GM19240 (cell line): Measurements from ENCODE around the gene DUSP16.

Experiments
- DNase-seq: peaks from one replicate; pipeline ENCODE4 v3.0.0; 2011; ENCODE audit warnings: low spot score; ENCODE audit not compliant: insufficient read length

Gene DUSP16

GRCh38 chr12:12469386-12469785 lies 93.3 kb downstream of the DUSP16 start:
- no peak for DNase-seq

- no peak for DNase-seq
Observed at GRCh38 chr12:12468575-12468974, 94.1 kb downstream of the DUSP16 start.

- no peak for DNase-seq
Observed at GRCh38 chr12:12467688-12468261, 94.9 kb downstream of the DUSP16 start.

GRCh38 chr12:12467264-12467663 lies 95.4 kb downstream of the DUSP16 start:
- no peak for DNase-seq

- DNase-seq, result no peak
Observed at GRCh38 chr12:12466157-12466556, 96.5 kb downstream of the DUSP16 start.

- no peak for DNase-seq
Observed at GRCh38 chr12:12465522-12465921, 97.1 kb downstream of the DUSP16 start.

- no peak for DNase-seq
Observed at GRCh38 chr12:12461923-12462315, 100.7 kb downstream of the DUSP16 start.

- DNase-seq, result no peak
Observed at GRCh38 chr12:12460935-12461922, 101.4 kb downstream of the DUSP16 start.

- no peak for DNase-seq
Observed at GRCh38 chr12:12456637-12457036, 106.0 kb downstream of the DUSP16 start.

- DNase-seq, result no peak
Observed at GRCh38 chr12:12454315-12454714, 108.3 kb downstream of the DUSP16 start.

GRCh38 chr12:12453635-12454034 lies 109.0 kb downstream of the DUSP16 start:
- DNase-seq, result no peak

- DNase-seq, result no peak
Observed at GRCh38 chr12:12452326-12452902, 110.2 kb downstream of the DUSP16 start.

- no peak for DNase-seq
Observed at GRCh38 chr12:12451098-12451497, 111.6 kb downstream of the DUSP16 start.

- no peak for DNase-seq
Observed at GRCh38 chr12:12450043-12450471, 112.6 kb downstream of the DUSP16 start.

- DNase-seq, result no peak
Observed at GRCh38 chr12:12449533-12450025, 113.1 kb downstream of the DUSP16 start.

GRCh38 chr12:12447837-12448236 lies 114.8 kb downstream of the DUSP16 start:
- DNase-seq, result no peak

- no peak for DNase-seq
Observed at GRCh38 chr12:12447236-12447635, 115.4 kb downstream of the DUSP16 start.

GRCh38 chr12:12446786-12447185 lies 115.9 kb downstream of the DUSP16 start:
- DNase-seq, result no peak

- DNase-seq, result no peak
Observed at GRCh38 chr12:12445882-12446181, 116.8 kb downstream of the DUSP16 start.

GRCh38 chr12:12445165-12445881 lies 117.3 kb downstream of the DUSP16 start:
- DNase-seq, result no peak

- DNase-seq, result no peak
Observed at GRCh38 chr12:12443431-12443878, 119.2 kb downstream of the DUSP16 start.
